Measurements from ENCODE around the gene GATA2.
A peak's percentile ranks its signal among the peaks of the same experiment; 100 is the strongest.

GATA2 gene

DNA sequence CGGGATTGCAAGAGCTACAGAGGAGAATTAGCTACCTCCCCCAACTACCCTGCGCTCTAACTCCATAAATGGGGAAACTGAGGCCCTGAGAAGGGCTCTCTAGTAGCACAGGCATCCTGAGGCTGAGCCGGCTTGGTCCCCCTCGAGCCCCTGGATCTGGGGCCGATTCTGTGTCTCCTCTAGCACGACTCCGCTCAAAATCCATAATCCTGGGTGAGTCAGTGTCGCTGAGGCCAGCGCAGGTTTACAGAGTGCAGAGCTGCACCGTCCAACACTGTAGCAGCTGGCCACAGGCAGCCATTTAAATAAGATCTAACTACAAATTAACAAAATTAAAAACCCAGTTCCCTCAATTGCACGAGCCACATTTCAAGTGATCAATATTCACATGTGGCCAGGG is 10.8 kb downstream of the GATA2 start:
- no peak overlapping the region for H3K27ac ChIP-seq (replicated peaks; ENCODE audit: low read length)
- no peak overlapping the region for H2AK5ac ChIP-seq (ENCODE audit: low read depth, low read length)
- H3K4me2 ChIP-seq (ENCODE audit: insufficient read depth, low read length, poor library complexity, severe bottlenecking), result no peak overlapping the region
- no peak overlapping the region for H2AFZ ChIP-seq (ENCODE audit: low read length)
- no peak overlapping the region for H3K23ac ChIP-seq (ENCODE audit: low read depth, low read length, poor library complexity)
- no peaks in the 10 kb centered on the region for H3K9me3 ChIP-seq (replicated peaks in 1 of 2; ENCODE audit: control insufficient read depth in 2 of 2, insufficient read depth in 1 of 2, low read depth in 1 of 2, low read length in 2 of 2)
- peaks cover 50 to 100% (median 95%) of the 10 kb centered on the region in 3 experiments for H3K27me3 ChIP-seq (ENCODE audit: control insufficient read depth in 3 of 3, insufficient read depth in 3 of 3, low read depth in 1 of 3, low read length in 3 of 3)
- H3K36me3 ChIP-seq (replicated peaks in 1 of 2; ENCODE audit: control insufficient read depth in 2 of 2, insufficient read depth in 2 of 2, low read length in 2 of 2), result no peaks in the 10 kb centered on the region
- H2BK12ac ChIP-seq (ENCODE audit: low read length), result no peak overlapping the region
- H3K4me3 ChIP-seq (ENCODE audit: low read length in 2 of 2), result no peak overlapping the region
- H3K79me1 ChIP-seq (ENCODE audit: low read depth, low read length), result no peaks in the 10 kb centered on the region
- no peak overlapping the region for H2BK15ac ChIP-seq (ENCODE audit: low read length)
- no peak overlapping the region for H4K8ac ChIP-seq (ENCODE audit: low read depth, low read length)
- no peak overlapping the region for H2BK5ac ChIP-seq (ENCODE audit: low read length)
- H3K14ac ChIP-seq (ENCODE audit: low read length), result no peak overlapping the region
- no peak for DNase-seq (ENCODE audit: low spot score)
- H3K9ac ChIP-seq (ENCODE audit: low read depth, low read length, poor library complexity), result no peak overlapping the region
- H3K4me1 ChIP-seq (ENCODE audit: control insufficient read depth in 2 of 2, insufficient read depth in 1 of 2, low read depth in 1 of 2, low read length in 2 of 2), result peaks cover 7 to 19% of the 10 kb centered on the region in 2 donors
- no CpG with 5 or more reads among the region's 11 CpGs for WGBS, 2 donors (ENCODE audit: extremely low coverage in 2 of 2, insufficient read length in 2 of 2, insufficient replicate concordance in 1 of 2)
- H4K91ac ChIP-seq (ENCODE audit: low read depth, low read length, poor library complexity), result no peak overlapping the region
- H2BK120ac ChIP-seq (ENCODE audit: low read depth, low read length), result no peak overlapping the region
- H3K4ac ChIP-seq (ENCODE audit: low read length), result no peak overlapping the region
- peak overlapping the region; percentile 69 for H3K18ac ChIP-seq (ENCODE audit: low read length)

DNA sequence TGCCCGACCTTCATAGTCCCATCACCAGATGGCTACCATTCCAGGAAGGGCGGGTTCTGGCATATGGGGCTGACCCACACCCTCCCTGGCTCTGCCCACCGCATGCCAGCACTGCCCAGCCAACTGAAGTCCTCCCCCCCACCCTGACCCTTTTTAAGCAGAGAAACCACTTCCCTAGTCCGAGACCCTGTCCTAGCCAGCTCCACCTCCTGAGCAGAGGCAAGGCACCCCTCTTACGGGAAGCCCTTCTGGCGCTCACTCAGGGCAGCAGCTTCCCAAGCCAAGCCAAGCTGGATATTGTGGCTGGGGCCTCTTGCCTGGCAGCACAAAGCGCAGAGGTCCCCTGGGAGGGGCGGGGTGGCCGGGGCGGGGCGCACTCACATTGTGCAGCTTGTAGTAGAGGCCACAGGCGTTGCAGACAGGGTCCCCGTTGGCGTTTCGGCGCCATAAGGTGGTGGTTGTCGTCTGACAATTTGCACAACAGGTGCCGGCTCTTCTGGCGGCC is 11.5 kb downstream of the GATA2 start:
- Histone ChIP-seq H3K4ac (ENCODE audit: low read length) (no peak overlapping the region), H3K23ac (ENCODE audit: low read depth, low read length, poor library complexity) (no peak overlapping the region), H3K27ac (replicated peaks; ENCODE audit: low read length) (no peak overlapping the region), H3K4me1 (ENCODE audit: control insufficient read depth in 2 of 2, insufficient read depth in 1 of 2, low read depth in 1 of 2, low read length in 2 of 2) (peaks cover 5 to 16% of the 10 kb centered on the region in 2 donors), H2BK5ac (ENCODE audit: low read length) (no peak overlapping the region), H3K4me3 (ENCODE audit: low read length in 2 of 2) (no peak overlapping the region), H3K4me2 (ENCODE audit: insufficient read depth, low read length, poor library complexity, severe bottlenecking) (no peak overlapping the region), H3K9me3 (replicated peaks in 1 of 2; ENCODE audit: control insufficient read depth in 2 of 2, insufficient read depth in 1 of 2, low read depth in 1 of 2, low read length in 2 of 2) (no peaks in the 10 kb centered on the region), H4K8ac (ENCODE audit: low read depth, low read length) (no peak overlapping the region), H3K14ac (ENCODE audit: low read length) (no peak overlapping the region), H2BK15ac (ENCODE audit: low read length) (no peak overlapping the region), H2AK5ac (ENCODE audit: low read depth, low read length) (no peak overlapping the region), H2BK12ac (ENCODE audit: low read length) (no peak overlapping the region), H3K18ac (ENCODE audit: low read length) (no peak overlapping the region), H2BK120ac (ENCODE audit: low read depth, low read length) (no peak overlapping the region), H3K9ac (ENCODE audit: low read depth, low read length, poor library complexity) (no peak overlapping the region), H3K27me3 (ENCODE audit: control insufficient read depth in 3 of 3, insufficient read depth in 3 of 3, low read depth in 1 of 3, low read length in 3 of 3) (peaks cover 43 to 100% (median 90%) of the 10 kb centered on the region in 3 experiments), H3K79me1 (ENCODE audit: low read depth, low read length) (no peaks in the 10 kb centered on the region), H4K91ac (ENCODE audit: low read depth, low read length, poor library complexity) (no peak overlapping the region), H3K36me3 (replicated peaks in 1 of 2; ENCODE audit: control insufficient read depth in 2 of 2, insufficient read depth in 2 of 2, low read length in 2 of 2) (no peaks in the 10 kb centered on the region), H2AFZ (ENCODE audit: low read length) (no peak overlapping the region)
- DNase-seq (ENCODE audit: low spot score), result no peak
- no CpG with 5 or more reads among the region's 19 CpGs for WGBS, 2 donors (ENCODE audit: extremely low coverage in 2 of 2, insufficient read length in 2 of 2, insufficient replicate concordance in 1 of 2)

DNA sequence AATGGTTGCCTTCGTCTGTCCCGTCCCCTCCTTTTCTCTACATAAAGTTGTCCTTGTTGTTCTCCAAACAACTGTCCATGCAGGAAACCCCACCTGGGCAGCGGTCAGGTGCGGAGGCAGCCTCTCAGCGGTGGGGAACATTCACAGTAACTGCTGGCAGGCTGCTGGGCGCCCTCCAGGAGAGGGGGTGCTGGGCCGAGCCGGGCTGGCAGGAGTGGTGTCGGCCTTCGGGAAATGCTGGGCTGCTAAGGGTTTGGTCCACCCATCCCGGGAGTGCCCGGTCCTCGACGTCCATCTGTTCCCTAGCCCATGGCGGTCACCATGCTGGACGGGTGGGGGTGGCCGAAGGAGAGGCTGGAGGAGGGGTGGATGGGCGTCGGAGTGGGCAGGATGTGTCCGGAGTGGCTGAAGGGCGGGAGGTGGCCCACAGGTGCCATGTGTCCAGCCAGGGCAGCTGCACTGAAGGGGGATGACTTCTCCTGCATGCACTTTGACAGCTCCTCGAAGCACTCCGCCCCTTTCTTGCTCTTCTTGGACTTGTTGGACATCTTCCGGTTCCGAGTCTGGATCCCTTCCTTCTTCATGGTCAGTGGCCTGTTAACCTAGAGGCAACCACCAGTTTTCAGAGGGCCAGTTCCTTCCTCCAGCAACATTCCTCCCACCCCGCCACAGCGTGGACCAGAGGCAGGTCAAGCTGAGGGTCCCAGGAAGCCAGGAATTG is 12.1 kb downstream of the GATA2 start:
- H2BK15ac ChIP-seq (ENCODE audit: low read length), result peak overlapping the region; percentile 8
- H3K36me3 ChIP-seq (replicated peaks in 1 of 2; ENCODE audit: control insufficient read depth in 2 of 2, insufficient read depth in 2 of 2, low read length in 2 of 2), result no peaks in the 10 kb centered on the region
- H4K91ac ChIP-seq (ENCODE audit: low read depth, low read length, poor library complexity), result no peak overlapping the region
- H2BK12ac ChIP-seq (ENCODE audit: low read length), result no peak overlapping the region
- H3K9me3 ChIP-seq (replicated peaks in 1 of 2; ENCODE audit: control insufficient read depth in 2 of 2, insufficient read depth in 1 of 2, low read depth in 1 of 2, low read length in 2 of 2), result no peaks in the 10 kb centered on the region
- H3K4me2 ChIP-seq (ENCODE audit: insufficient read depth, low read length, poor library complexity, severe bottlenecking), result no peak overlapping the region
- H3K9ac ChIP-seq (ENCODE audit: low read depth, low read length, poor library complexity), result peak overlapping the region; percentile 56
- H3K23ac ChIP-seq (ENCODE audit: low read depth, low read length, poor library complexity), result no peak overlapping the region
- H3K27ac ChIP-seq (replicated peaks; ENCODE audit: low read length), result no peak overlapping the region
- no peak overlapping the region for H3K4ac ChIP-seq (ENCODE audit: low read length)
- no peak overlapping the region for H3K14ac ChIP-seq (ENCODE audit: low read length)
- no peak overlapping the region for H3K18ac ChIP-seq (ENCODE audit: low read length)
- no CpG with 5 or more reads among the region's 27 CpGs for WGBS, 2 donors (ENCODE audit: extremely low coverage in 2 of 2, insufficient read length in 2 of 2, insufficient replicate concordance in 1 of 2)
- peaks cover 5 to 16% of the 10 kb centered on the region in 2 donors for H3K4me1 ChIP-seq (ENCODE audit: control insufficient read depth in 2 of 2, insufficient read depth in 1 of 2, low read depth in 1 of 2, low read length in 2 of 2)
- H2BK120ac ChIP-seq (ENCODE audit: low read depth, low read length), result no peak overlapping the region
- H3K4me3 ChIP-seq (ENCODE audit: low read length in 2 of 2), result no peak overlapping the region
- no peaks in the 10 kb centered on the region for H3K79me1 ChIP-seq (ENCODE audit: low read depth, low read length)
- no peak overlapping the region for H2AFZ ChIP-seq (ENCODE audit: low read length)
- no peak overlapping the region for H2BK5ac ChIP-seq (ENCODE audit: low read length)
- no peak overlapping the region for H4K8ac ChIP-seq (ENCODE audit: low read depth, low read length)
- H3K27me3 ChIP-seq (ENCODE audit: control insufficient read depth in 3 of 3, insufficient read depth in 3 of 3, low read depth in 1 of 3, low read length in 3 of 3), result peaks cover 37 to 100% (median 88%) of the 10 kb centered on the region in 3 experiments
- H2AK5ac ChIP-seq (ENCODE audit: low read depth, low read length), result peak overlapping the region; percentile 33
- DNase-seq (ENCODE audit: low spot score), result no peak

DNA sequence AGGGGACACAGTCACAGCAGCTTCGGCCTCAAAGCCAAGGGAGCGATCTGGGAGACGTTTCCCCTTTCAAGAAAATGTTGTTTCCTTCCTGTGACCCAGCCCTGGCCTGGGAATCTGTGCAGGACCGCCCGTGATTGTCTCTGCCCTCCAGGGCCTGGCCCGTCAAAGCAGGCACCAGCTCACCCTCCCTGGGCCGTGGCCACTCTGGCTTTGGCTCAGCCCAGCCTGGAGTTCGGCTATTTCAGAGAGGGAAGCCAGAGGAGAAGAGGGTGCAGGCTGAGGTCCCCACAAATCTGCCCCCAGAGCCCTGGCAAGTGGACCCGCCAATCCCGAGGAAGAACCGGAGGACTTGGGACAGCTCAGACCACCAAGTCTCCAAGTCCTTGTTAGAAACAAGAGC is 12.7 kb downstream of the GATA2 start:
- Histone ChIP-seq H3K4ac (ENCODE audit: low read length) (no peak overlapping the region), H3K18ac (ENCODE audit: low read length) (no peak overlapping the region), H3K4me1 (ENCODE audit: control insufficient read depth in 2 of 2, insufficient read depth in 1 of 2, low read depth in 1 of 2, low read length in 2 of 2) (peaks cover 5 to 16% of the 10 kb centered on the region in 2 donors), H3K27ac (replicated peaks; ENCODE audit: low read length) (no peak overlapping the region), H3K4me3 (ENCODE audit: low read length in 2 of 2) (no peak overlapping the region), H2BK120ac (ENCODE audit: low read depth, low read length) (no peak overlapping the region), H2AK5ac (ENCODE audit: low read depth, low read length) (no peak overlapping the region), H3K27me3 (ENCODE audit: control insufficient read depth in 3 of 3, insufficient read depth in 3 of 3, low read depth in 1 of 3, low read length in 3 of 3) (peaks cover 31 to 100% (median 84%) of the 10 kb centered on the region in 3 experiments), H2BK15ac (ENCODE audit: low read length) (no peak overlapping the region), H3K9ac (ENCODE audit: low read depth, low read length, poor library complexity) (no peak overlapping the region), H2BK5ac (ENCODE audit: low read length) (no peak overlapping the region), H4K8ac (ENCODE audit: low read depth, low read length) (no peak overlapping the region), H3K9me3 (replicated peaks in 1 of 2; ENCODE audit: control insufficient read depth in 2 of 2, insufficient read depth in 1 of 2, low read depth in 1 of 2, low read length in 2 of 2) (no peaks in the 10 kb centered on the region), H4K91ac (ENCODE audit: low read depth, low read length, poor library complexity) (no peak overlapping the region), H3K14ac (ENCODE audit: low read length) (no peak overlapping the region), H3K4me2 (ENCODE audit: insufficient read depth, low read length, poor library complexity, severe bottlenecking) (no peak overlapping the region), H3K36me3 (replicated peaks in 1 of 2; ENCODE audit: control insufficient read depth in 2 of 2, insufficient read depth in 2 of 2, low read length in 2 of 2) (no peaks in the 10 kb centered on the region), H3K23ac (ENCODE audit: low read depth, low read length, poor library complexity) (no peak overlapping the region), H3K79me1 (ENCODE audit: low read depth, low read length) (no peaks in the 10 kb centered on the region), H2AFZ (ENCODE audit: low read length) (no peak overlapping the region), H2BK12ac (ENCODE audit: low read length) (no peak overlapping the region)
- DNase-seq (ENCODE audit: low spot score), result no peak
- no CpG with 5 or more reads among the region's 11 CpGs for WGBS, 2 donors (ENCODE audit: extremely low coverage in 2 of 2, insufficient read length in 2 of 2, insufficient replicate concordance in 1 of 2)
